Mesenteric fat pad (tissue), 1 donor: ENCODE results near the gene CC2D1A. TPM values are rescaled to one million over a fixed set of nuclear protein-coding genes. Genes with fewer than 3 reads are reported as not detected.

ENCODE experiments used
- DNase-seq: peaks from one replicate; pipeline ENCODE4 v3.0.0-alpha.2; 2020; ENCODE audit warnings: low spot score
- long read RNA-seq: library from polyadenylated mRNA; unstranded; transcript quantifications from one replicate; pipeline ENCODE4 v2.0.0, GENCODE V29; 2020
- total RNA-seq: library from RNA; stranded (reverse); fragmentation: NEBNext Ultra II Directional; extraction: Animal tissue kit (Norgen Biotek cat#: 25700); gene quantifications from one replicate; pipeline ENCODE4 v1.2.1, GENCODE V29; 2021
- donor health status: DM: yes; HTN: yes; CAD: no.

Gene CC2D1A
- 30.2 TPM for total RNA-seq
- long read RNA-seq, partial matches to known transcripts: 23 of 34 reads
- long read RNA-seq, other reads (novel, unspliced or antisense): 7 of 34 reads

- peak; percentile 99 for DNase-seq
These were observed at the start of gene CC2D1A, which contains the start of gene BRME1 for GRCh38 chr19:13905634-13906520. Gene CC2D1A, plus strand, starts transcription at chr19:13906201. Its CDS starts 241 bp downstream, at chr19:13906442. Gene BRME1, minus strand, starts transcription at chr19:13906117. Its CDS starts 1,225 bp downstream, at chr19:13904892.

GRCh38 chr19:13856497-13856896, 49.5 kb upstream of the CC2D1A start:
- no peak for DNase-seq

GRCh38 chr19:13859361-13859880, 46.6 kb upstream of the CC2D1A start:
- no peak for DNase-seq

GRCh38 chr19:13860679-13861391, 45.2 kb upstream of the CC2D1A start:
- no peak for DNase-seq

- DNase-seq: no peak
These were observed 44.6 kb upstream of the CC2D1A start for GRCh38 chr19:13861392-13861713.

- DNase-seq: peak; percentile 98
These were observed 44.1 kb upstream of the CC2D1A start for GRCh38 chr19:13861714-13862531.

- no peak for DNase-seq
These were observed 41.8 kb upstream of the CC2D1A start for GRCh38 chr19:13864046-13864666.

GRCh38 chr19:13864667-13865570, 41.1 kb upstream of the CC2D1A start:
- DNase-seq: no peak

GRCh38 chr19:13865571-13866462, 40.2 kb upstream of the CC2D1A start:
- no peak for DNase-seq

GRCh38 chr19:13866463-13867046, 39.4 kb upstream of the CC2D1A start:
- DNase-seq: no peak

- no peak for DNase-seq
These were observed 37.3 kb upstream of the CC2D1A start for GRCh38 chr19:13868663-13869062.

- no peak for DNase-seq
These were observed 36.7 kb upstream of the CC2D1A start for GRCh38 chr19:13869281-13869680.

- DNase-seq: no peak
These were observed 35.1 kb upstream of the CC2D1A start for GRCh38 chr19:13870873-13871272.

GRCh38 chr19:13872339-13872694, 33.7 kb upstream of the CC2D1A start:
- no peak for DNase-seq

GRCh38 chr19:13872695-13873389, 33.2 kb upstream of the CC2D1A start:
- no peak for DNase-seq

- no peak for DNase-seq
These were observed 32.0 kb upstream of the CC2D1A start for GRCh38 chr19:13873834-13874515.

GRCh38 chr19:13875824-13876223, 30.2 kb upstream of the CC2D1A start:
- DNase-seq: no peak
